Gastrocnemius medialis (tissue), 4 donors: Measurements from ENCODE around the gene CARNS1.

ENCODE experiments used
- CTCF ChIP-seq, 5 experiments: fragments of 450-650 bp in 3 of 5; fragments of 200-600 bp in 2 of 5; sonication (generic) in 2 of 5; IDR thresholded peaks in 4 of 5; conservative IDR thresholded peaks in 1 of 5; 1 replicate in 4 of 5; 2 replicates in 1 of 5; pipeline ENCODE4 v1.5.1; 2016 to 2019; ENCODE audit warnings: antibody characterized with exemption in 5 of 5, mild to moderate bottlenecking in 3 of 5, moderate library complexity in 3 of 5
- POLR2A ChIP-seq, 2 donors: fragments of 450-650 bp; IDR thresholded peaks; one replicate each; pipeline ENCODE4 v1.6.1; 2017; ENCODE audit warnings: antibody characterized with exemption in 2 of 2, mild to moderate bottlenecking in 2 of 2, moderate library complexity in 2 of 2

GRCh38 chr11:67437809-67438157, 22.3 kb downstream of the CARNS1 start:
- TF ChIP-seq CTCF (IDR thresholded peaks at IDR 0.05 in 4 of 5, conservative IDR thresholded peaks at IDR 0.05 in 1 of 5), result no peak
- TF ChIP-seq POLR2A (IDR thresholded peaks at IDR 0.05), result no peak
